ENCODE data around the gene VAV2.

Gene VAV2

GRCh38 chr9:133991964-133992779 is at the start of gene VAV2:
Gene VAV2, minus strand, starts transcription at chr9:133992324. Its CDS starts 46 bp downstream, at chr9:133992278.
- DNase-seq (ENCODE audit: low spot score): peak; percentile 38

- DNase-seq (ENCODE audit: low spot score): no peak
Measured at GRCh38 chr9:134041649-134041962, 49.5 kb upstream of the VAV2 start.

- DNase-seq (ENCODE audit: low spot score): no peak
Measured at GRCh38 chr9:134040781-134041648, 48.9 kb upstream of the VAV2 start.

GRCh38 chr9:134040176-134040565 is 48.0 kb upstream of the VAV2 start:
- no peak for DNase-seq (ENCODE audit: low spot score)

DNA sequence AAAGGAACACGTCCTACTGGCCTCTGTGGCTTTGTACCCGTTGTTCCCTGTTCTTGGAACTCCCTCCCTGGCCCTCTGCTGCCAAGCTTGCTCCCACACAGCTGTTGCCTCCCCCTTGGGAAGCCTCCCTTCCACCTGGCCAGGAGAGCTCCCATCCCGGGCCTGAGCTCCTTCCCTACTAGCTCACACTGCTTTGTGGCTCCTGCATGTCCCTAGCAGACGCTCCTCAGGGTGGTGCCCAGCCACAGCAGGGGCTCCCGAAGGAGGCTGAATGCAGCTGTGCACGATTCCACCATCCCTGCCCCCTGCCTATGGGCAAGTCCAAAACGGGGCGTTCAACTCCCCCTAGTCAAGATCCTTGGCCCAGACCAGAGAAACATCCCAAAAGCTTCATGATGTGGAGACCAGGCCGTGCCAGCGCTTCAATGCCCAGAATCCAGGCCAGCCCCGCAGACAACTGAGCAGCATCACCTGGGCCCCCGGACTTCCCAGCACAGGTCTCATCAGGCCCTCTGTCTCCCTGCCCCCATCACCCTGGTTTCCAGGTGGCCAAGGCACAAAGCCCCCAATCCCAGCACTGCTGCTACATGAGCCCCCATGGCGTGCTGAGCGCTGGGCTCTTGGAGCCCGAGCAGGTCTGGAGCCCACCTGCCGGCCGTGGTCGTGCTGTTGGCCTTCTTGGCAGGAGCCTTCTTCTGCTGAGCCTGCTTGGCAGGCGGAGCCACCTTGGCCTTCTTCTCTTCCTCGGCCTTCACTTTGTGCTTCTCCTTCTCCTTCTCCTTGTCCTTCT is 47.5 kb upstream of the VAV2 start:
- DNase-seq (ENCODE audit: low spot score): no peak

DNA sequence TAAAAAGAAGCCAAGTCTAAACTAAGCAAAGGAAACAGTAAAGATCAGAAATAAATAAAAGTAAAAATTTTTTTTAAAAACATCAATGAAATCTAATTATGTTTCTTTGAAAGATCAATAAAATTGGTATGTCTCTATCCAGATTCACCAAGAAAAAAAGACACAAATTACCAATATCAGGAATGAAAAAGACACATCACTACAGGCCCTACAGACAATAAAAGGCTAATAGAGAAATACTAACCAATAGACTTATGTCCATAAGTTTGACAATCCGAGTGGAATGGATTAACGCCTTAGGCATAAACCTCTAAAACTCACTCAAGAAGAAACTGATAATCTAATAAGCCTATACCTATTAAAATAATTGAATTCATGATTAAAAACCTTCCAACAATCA is 45.5 kb upstream of the VAV2 start:
- DNase-seq (ENCODE audit: low spot score): no peak

- no peak for DNase-seq (ENCODE audit: low spot score)
Measured at GRCh38 chr9:134036130-134036529, 44.0 kb upstream of the VAV2 start.

GRCh38 chr9:134035041-134036039 is 43.2 kb upstream of the VAV2 start:
- DNase-seq (ENCODE audit: low spot score): no peak

- DNase-seq (ENCODE audit: low spot score): no peak
Measured at GRCh38 chr9:134034215-134035040, 42.3 kb upstream of the VAV2 start.

- no peak for DNase-seq (ENCODE audit: low spot score)
Measured at GRCh38 chr9:134033516-134034214, 41.5 kb upstream of the VAV2 start.

DNA sequence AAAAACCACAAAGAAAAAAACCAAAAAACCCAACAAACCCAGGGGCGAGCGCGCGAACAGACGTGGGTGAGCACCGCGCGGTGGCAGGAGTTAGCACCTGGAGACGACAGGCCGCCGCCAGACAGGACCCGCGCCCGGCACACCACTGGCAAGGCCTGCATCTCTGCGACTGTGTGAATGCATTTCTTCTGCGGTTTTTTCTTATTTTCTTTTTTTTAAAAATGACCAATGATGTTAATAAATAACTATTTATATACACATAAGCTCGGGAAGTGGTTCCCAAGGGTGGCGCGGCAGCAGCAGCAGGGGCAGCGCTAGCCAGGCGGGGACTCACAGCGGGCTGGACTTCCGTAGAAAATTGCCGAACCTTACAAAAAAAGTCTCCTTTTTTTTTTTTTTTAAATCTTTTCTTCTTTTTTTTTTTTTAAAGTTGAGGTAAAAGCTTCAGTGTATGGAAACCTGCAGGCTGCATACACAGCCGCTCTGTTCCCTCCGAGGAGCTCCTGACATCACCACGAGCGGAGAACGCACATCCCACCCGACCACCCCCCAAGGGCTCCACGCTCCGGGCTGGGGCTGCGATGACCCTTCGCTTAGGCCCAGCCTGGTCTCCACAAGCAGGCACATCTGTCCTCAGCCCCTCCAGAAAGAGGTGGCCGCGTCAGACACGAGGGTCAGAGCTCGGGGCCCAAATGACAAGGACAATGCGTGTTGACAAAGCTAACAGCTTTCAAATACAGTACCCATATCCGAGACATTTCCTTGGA is 40.5 kb upstream of the VAV2 start:
- DNase-seq (ENCODE audit: low spot score): no peak

- DNase-seq (ENCODE audit: low spot score): no peak
Measured at GRCh38 chr9:134031783-134032182, 39.7 kb upstream of the VAV2 start.

- DNase-seq (ENCODE audit: low spot score): no peak
Measured at GRCh38 chr9:134030821-134031470, 38.8 kb upstream of the VAV2 start.

DNA sequence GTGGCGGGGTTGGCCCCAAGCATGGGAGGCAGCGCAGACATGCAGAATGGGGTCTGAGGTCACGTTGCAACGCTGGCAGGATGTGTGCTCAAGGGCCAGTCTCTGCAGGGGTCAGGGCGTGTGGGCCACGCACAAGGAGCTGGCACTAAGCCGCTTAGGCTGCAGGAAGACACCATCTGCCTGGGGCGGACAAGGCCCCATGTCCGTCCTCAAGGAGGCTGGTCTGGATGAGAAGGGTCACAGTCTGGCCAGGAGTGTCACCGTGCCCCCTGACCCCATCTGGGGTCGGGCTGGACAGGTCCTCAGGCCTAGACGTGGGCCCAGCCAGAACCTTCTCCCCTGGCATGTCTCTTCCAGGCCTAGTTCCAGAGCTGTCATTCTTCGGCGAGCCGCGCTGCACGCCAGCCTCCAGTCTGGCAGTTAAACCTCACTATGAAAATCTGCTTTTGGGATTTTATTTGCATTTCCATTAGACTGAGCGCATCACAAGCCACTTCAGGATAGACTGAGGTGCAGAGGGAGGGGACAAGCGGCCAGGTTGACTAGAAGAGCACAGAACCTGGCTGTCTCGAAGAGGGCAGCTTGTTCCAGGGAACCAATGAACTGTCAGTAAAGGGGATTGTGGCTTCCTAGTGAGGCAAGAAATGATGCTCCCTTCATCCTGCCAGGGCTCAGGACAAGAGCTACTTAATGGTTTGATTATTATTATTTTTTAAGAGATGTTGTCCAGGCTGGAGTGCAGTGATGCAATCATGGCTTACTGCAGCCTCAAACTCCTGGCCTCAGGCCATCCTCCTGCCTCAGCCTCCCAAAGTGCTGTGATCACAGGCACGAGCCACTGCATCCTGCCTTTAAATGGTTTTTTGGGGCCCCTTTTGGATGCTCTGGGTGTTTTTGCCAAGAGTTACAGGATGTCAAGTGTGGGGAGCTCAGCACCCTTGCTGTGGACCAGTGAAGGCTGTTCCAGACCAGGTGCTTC is 37.4 kb upstream of the VAV2 start:
- no peak for DNase-seq (ENCODE audit: low spot score)

DNA sequence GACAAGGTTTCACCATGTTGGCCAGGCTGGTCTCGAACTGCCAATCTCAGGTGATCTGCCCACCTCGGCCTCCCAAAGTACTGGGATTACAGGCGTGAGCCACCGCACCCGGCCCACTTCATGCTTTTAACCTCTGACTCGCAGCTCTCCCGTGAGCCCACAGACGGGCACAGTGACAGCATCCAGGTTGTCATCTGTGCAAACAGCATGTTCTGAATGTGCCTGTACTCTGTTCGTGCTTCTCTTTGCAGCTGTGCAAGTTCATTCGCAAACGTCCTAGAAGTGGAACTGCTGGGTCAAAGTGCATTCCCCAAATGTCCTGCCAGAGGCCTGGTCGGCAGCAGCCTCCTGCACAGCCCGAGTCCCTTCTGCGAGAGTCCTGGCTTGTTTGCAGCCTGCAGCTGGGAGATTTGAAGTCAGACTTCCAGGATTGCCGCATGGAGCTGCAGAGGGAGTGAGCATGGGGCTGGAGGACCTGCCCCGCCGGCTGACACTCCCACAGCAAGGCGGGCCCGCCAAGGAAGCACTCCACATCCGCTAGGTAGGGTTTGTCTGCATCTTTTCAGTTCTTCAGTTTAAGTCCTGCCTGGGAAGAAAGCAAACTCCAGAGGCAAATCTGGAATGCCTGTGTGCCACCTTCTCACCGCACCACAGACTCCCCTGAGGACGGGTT is 36.6 kb upstream of the VAV2 start:
- no peak for DNase-seq (ENCODE audit: low spot score)

GRCh38 chr9:134028076-134028475 is 36.0 kb upstream of the VAV2 start:
- DNase-seq (ENCODE audit: low spot score): no peak

GRCh38 chr9:134027561-134027960 is 35.4 kb upstream of the VAV2 start:
- DNase-seq (ENCODE audit: low spot score): no peak

Data from activated CD4-positive, alpha-beta T cell treated with anti-CD3 and anti-CD28 coated beads, Interleukin-2, Interleukin-4, amounts not matched to agents 100 ng/mL and 50 ng/mL, durations not matched to agents 16 hours and 8 hours (primary cell).